CMK (cell line): ENCODE data around the gene ABHD15.

ENCODE experiments used
- DNase-seq: peaks from one replicate; pipeline ENCODE4 v3.0.0-alpha.2; 2010; ENCODE audit warnings: low read depth

ABHD15 gene

GRCh38 chr17:29518359-29518758 lies 48.5 kb downstream of the ABHD15 start:
- no peak for DNase-seq

- DNase-seq, result no peak
These were observed 52.0 kb downstream of the ABHD15 start for GRCh38 chr17:29514792-29515191.

GRCh38 chr17:29510953-29511352 lies 55.9 kb downstream of the ABHD15 start:
- DNase-seq, result no peak
